B cell (primary cell): ENCODE results near the gene EPB41L5. TPM values are rescaled to one million over a fixed set of nuclear protein-coding genes. Genes with fewer than 3 reads are reported as not detected.

ENCODE experiments used
- ATAC-seq: fragments of 200-7000 bp; cut with Tn5 transposase; one replicate; pipeline ENCODE4 v1.10.0; 2021; ENCODE audit warnings: low read depth, mild to moderate bottlenecking, moderate number of reproducible peaks, moderate library complexity
- CTCF ChIA-PET: fragments of 350-600 bp; sonication (Branson Sonifier 250); formaldehyde crosslinking; loops from one replicate; lab custom pipeline; 2021; ENCODE audit warnings: antibody characterized with exemption, inconsistent platforms; lab: Charles Lee
- POLR2A ChIA-PET: fragments of 350-600 bp; sonication (Branson Sonifier 250); formaldehyde crosslinking; loops from one replicate; lab custom pipeline; 2021; ENCODE audit warnings: antibody characterized with exemption; lab: Charles Lee
- DNase-seq: peaks from one replicate; pipeline ENCODE4 v3.0.0; 2013
- H2AFZ ChIP-seq: 2 replicates; pipeline ENCODE4 v1.6.1; 2012; ENCODE audit warnings: mild to moderate bottlenecking, low read depth, low read length; ENCODE audit not compliant: insufficient read depth, poor library complexity, severe bottlenecking
- H3K27ac ChIP-seq, 2 donors: 1 replicate in 1 of 2; 2 replicates in 1 of 2; pipeline ENCODE4 v1.5.1; 2012 to 2013; ENCODE audit warnings: low read length in 2 of 2, mild to moderate bottlenecking in 2 of 2, moderate library complexity in 1 of 2
- H3K27me3 ChIP-seq, 4 experiments: fragments of 200-600 bp in 1 of 4; sonication (generic) in 1 of 4; replicated peaks in 1 of 4; 1 replicate in 2 of 4; 2 replicates in 2 of 4; pipeline versions ENCODE4 v1.6.1 to v1.7.0; 2013 to 2016; ENCODE audit warnings: low read length in 3 of 4, mild to moderate bottlenecking in 2 of 4, mixed read lengths in 1 of 4, moderate library complexity in 1 of 4; ENCODE audit not compliant: insufficient read depth in 4 of 4, control insufficient read depth in 3 of 4; ENCODE audit errors: control extremely low read depth in 1 of 4
- H3K36me3 ChIP-seq, 2 experiments: replicated peaks in 1 of 2; 1 replicate in 1 of 2; 2 replicates in 1 of 2; pipeline versions ENCODE4 v1.6.1 to v1.7.1; 2013; ENCODE audit warnings: low read length in 1 of 2; ENCODE audit not compliant: insufficient read depth in 2 of 2, control insufficient read depth in 1 of 2; ENCODE audit errors: control extremely low read depth in 1 of 2, extremely low read depth in 1 of 2
- H3K4me1 ChIP-seq, 2 donors: fragments of 200-600 bp in 1 of 2; sonication (generic) in 1 of 2; 1 replicate in 1 of 2; 2 replicates in 1 of 2; pipeline versions ENCODE4 v1.5.1 to v1.6.1; 2013 to 2017; ENCODE audit warnings: low read length in 2 of 2; ENCODE audit not compliant: control insufficient read depth in 2 of 2, insufficient read depth in 2 of 2
- H3K4me2 ChIP-seq: replicated peaks from 2 replicates; pipeline ENCODE3; 2012; ENCODE audit warnings: mild to moderate bottlenecking, low read depth, low read length; ENCODE audit not compliant: poor library complexity, severe bottlenecking
- H3K4me3 ChIP-seq, 5 experiments: fragments of 200-600 bp in 1 of 5; sonication (generic) in 1 of 5; 1 replicate in 3 of 5; 2 replicates in 2 of 5; pipeline versions ENCODE4 v1.5.1 to v1.7.0; 2011 to 2016; ENCODE audit warnings: low read length in 4 of 5, mild to moderate bottlenecking in 4 of 5, low read depth in 2 of 5, control low read depth in 1 of 5, moderate library complexity in 1 of 5; ENCODE audit not compliant: insufficient read depth in 1 of 5; ENCODE audit errors: control extremely low read depth in 1 of 5, extremely low read depth in 1 of 5
- H3K79me2 ChIP-seq: fragments of 200-600 bp; sonication (generic); one replicate; pipeline ENCODE4 v1.6.0; 2016; ENCODE audit warnings: low read length; ENCODE audit not compliant: control insufficient read depth, insufficient read depth
- H3K9ac ChIP-seq: fragments of 200-600 bp; sonication (generic); 2 replicates; pipeline ENCODE4 v1.6.1; 2017; ENCODE audit warnings: mild to moderate bottlenecking, low read length, moderate library complexity
- H3K9me3 ChIP-seq, 3 donors: one replicate each; pipeline versions ENCODE4 v1.6.1 to v1.7.1; 2013; ENCODE audit warnings: low read length in 2 of 3; ENCODE audit not compliant: control insufficient read depth in 2 of 3, insufficient read depth in 1 of 3; ENCODE audit errors: control extremely low read depth in 1 of 3
- H4K20me1 ChIP-seq: 2 replicates; pipeline ENCODE4 v1.6.0; 2012; ENCODE audit warnings: mild to moderate bottlenecking, low read length; ENCODE audit not compliant: insufficient read depth, control insufficient read depth, poor library complexity, severe bottlenecking
- H3K27ac Mint-ChIP-seq: one replicate; pipeline ENCODE4 v1.8.0; 2021; ENCODE audit warnings: mixed read lengths
- H3K27me3 Mint-ChIP-seq: one replicate; pipeline ENCODE4 v1.8.0; 2021; ENCODE audit warnings: mixed read lengths
- H3K4me1 Mint-ChIP-seq: one replicate; pipeline ENCODE4 v1.8.0; 2021; ENCODE audit warnings: mixed read lengths
- H3K4me3 Mint-ChIP-seq: one replicate; pipeline ENCODE4 v1.8.0; 2021; ENCODE audit warnings: mixed read lengths
- H3K9me3 Mint-ChIP-seq: one replicate; pipeline ENCODE4 v1.8.0; 2022; ENCODE audit warnings: mixed read lengths; ENCODE audit not compliant: insufficient read depth
- EZH2 ChIP-seq: IDR thresholded peaks from 2 replicates; pipeline ENCODE4 v1.6.1; 2012; ENCODE audit warnings: borderline replicate concordance, low read depth, mild to moderate bottlenecking, moderate library complexity, low read length; ENCODE audit not compliant: insufficient read depth, poor library complexity, severe bottlenecking
- WGBS: methylation state at CpG from one replicate; pipeline ENCODE4 v1.1.5; 2013; ENCODE audit warnings: missing lambda C conversion rate; ENCODE audit not compliant: insufficient coverage; 5-methylcytosine and 5-hydroxymethylcytosine counted together
- intact Hi-C: fragments of 100-400 bp; cut with micrococcal nuclease; formaldehyde crosslinking; loops from one replicate; pipeline ENCODE4 v1.10.0; 2022
- polyA plus RNA-seq: library from polyadenylated mRNA; depleted of rRNA; stranded (reverse); fragments of >200 nt; gene quantifications from 2 replicates; pipeline ENCODE4 v1.2.3, GENCODE V29; 2012
- total RNA-seq, 2 donors: library from RNA; stranded (reverse); fragments of 120-200 nt in 1 of 2; gene quantifications; 1 replicate in 1 of 2; 2 replicates in 1 of 2; pipeline versions ENCODE4 v1.2.3 to v1.2.4, GENCODE V29; 2013 to 2022
- TF ChIP-seq, protein P1 (sequence below): fragments of 200-600 bp; IDR thresholded peaks from one replicate; pipeline ENCODE4 v1.8.0; 2022; ENCODE audit warnings: antibody characterized with exemption, mild to moderate bottlenecking

EPB41L5 gene
- total and polyA plus RNA-seq, 2 donors (not counting 1 experiment from before 2014, with no cell fraction given): 3.9 to 14.0 TPM

DNA sequence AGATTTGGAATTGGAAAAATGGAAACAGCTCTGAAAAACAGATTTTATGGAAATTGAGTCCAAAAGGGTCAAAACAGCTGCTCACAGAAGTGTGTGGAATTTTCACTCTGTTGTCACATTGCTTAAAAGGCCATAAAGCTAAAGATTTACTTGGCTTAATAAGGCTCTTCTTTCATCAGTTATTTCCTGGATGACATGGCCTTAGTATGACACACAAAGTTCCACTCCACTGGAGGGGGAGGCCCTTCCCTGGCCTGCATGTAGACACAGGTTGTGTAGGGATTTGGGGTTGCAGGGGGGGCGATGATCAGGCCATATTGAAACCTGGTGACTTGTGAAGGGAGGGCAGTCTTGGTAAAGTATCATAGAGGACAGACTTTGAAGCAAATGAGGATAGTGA, 176.3 kb downstream of the EPB41L5 start:
- 60% methylated on average over 1 of the region's 1 CpG for WGBS
- CTCF ChIA-PET: interaction anchor here (0.7 kb wide), 1 partner anchor 415 kb away, joined by 3 read pairs; no protein-coding TSS in a partner anchor

DNA sequence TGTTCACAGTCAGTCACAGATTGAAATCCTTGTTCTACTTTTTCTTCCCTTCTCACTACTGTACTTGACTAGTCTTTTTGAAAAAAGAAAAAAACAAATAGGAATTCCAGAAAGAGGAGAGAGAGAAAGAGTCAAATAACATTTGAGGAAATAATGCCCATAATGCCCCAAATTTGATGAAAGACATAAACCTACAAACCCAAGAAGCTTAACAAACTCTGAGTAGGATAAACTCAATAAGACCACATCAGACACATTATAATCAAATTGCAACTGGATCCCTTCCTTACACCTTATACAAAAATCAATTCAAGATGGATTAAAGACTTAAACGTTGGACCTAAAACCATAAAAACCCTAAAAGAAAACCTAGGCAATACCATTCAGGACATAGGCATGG, 179.4 kb downstream of the EPB41L5 start:
- Histone ChIP-seq H3K27me3 (no peaks in the 10 kb centered on the region), H3K36me3 (no peaks in the 10 kb centered on the region), H3K4me2 (no peak overlapping the region), H3K9ac (no peak overlapping the region), H3K4me3 (no peak overlapping the region), H2AFZ (no peak overlapping the region), H3K79me2 (no peaks in the 10 kb centered on the region), H3K4me1 (no peaks in the 10 kb centered on the region), H3K9me3 (peaks cover 4 to 8% (median 5%) of the 10 kb centered on the region in 3 donors), H3K27ac (no peak overlapping the region), H4K20me1 (no peaks in the 10 kb centered on the region)
- ATAC-seq: no peak
- Mint-ChIP-seq H3K4me1 (no peaks in the 10 kb centered on the region), H3K27me3 (no peaks in the 10 kb centered on the region), H3K27ac (no peak overlapping the region), H3K4me3 (no peak overlapping the region), H3K9me3 (no peaks in the 10 kb centered on the region)
- TF ChIP-seq, protein P1, sequence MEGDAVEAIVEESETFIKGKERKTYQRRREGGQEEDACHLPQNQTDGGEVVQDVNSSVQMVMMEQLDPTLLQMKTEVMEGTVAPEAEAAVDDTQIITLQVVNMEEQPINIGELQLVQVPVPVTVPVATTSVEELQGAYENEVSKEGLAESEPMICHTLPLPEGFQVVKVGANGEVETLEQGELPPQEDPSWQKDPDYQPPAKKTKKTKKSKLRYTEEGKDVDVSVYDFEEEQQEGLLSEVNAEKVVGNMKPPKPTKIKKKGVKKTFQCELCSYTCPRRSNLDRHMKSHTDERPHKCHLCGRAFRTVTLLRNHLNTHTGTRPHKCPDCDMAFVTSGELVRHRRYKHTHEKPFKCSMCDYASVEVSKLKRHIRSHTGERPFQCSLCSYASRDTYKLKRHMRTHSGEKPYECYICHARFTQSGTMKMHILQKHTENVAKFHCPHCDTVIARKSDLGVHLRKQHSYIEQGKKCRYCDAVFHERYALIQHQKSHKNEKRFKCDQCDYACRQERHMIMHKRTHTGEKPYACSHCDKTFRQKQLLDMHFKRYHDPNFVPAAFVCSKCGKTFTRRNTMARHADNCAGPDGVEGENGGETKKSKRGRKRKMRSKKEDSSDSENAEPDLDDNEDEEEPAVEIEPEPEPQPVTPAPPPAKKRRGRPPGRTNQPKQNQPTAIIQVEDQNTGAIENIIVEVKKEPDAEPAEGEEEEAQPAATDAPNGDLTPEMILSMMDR: no peak
- no peak for TF ChIP-seq EZH2
- intact Hi-C loops: no loop called here
- WGBS: no CpG with 5 or more reads among the region's 1 CpG
- ChIA-PET CTCF (interaction anchor here (1.2 kb wide), 1 partner anchor 15 kb away, joined by 3 read pairs; no protein-coding TSS in a partner anchor), POLR2A (no interaction called here)
- no peak for DNase-seq

More for the DNA sequence above, 176.3 kb downstream of the EPB41L5 start:
- H3K4me3 ChIP-seq: no peak overlapping the region
- no peaks in the 10 kb centered on the region for H3K27me3 ChIP-seq
- H3K79me2 ChIP-seq: no peaks in the 10 kb centered on the region
- no peak overlapping the region for H2AFZ ChIP-seq
- ATAC-seq: no peak
- no peaks in the 10 kb centered on the region for H4K20me1 ChIP-seq
- no peaks in the 10 kb centered on the region for H3K9me3 Mint-ChIP-seq
- no peak overlapping the region for H3K9ac ChIP-seq
- H3K36me3 ChIP-seq: no peaks in the 10 kb centered on the region
- H3K4me3 Mint-ChIP-seq: no peak overlapping the region
- TF ChIP-seq EZH2: no peak
- TF ChIP-seq, protein P1: no peak
- H3K27me3 Mint-ChIP-seq: no peaks in the 10 kb centered on the region
- H3K27ac ChIP-seq: no peak overlapping the region
- intact Hi-C loops: no loop called here
- peaks cover 0 to 6% (median 4%) of the 10 kb centered on the region in 3 donors for H3K9me3 ChIP-seq
- H3K27ac Mint-ChIP-seq: no peak overlapping the region
- no peaks in the 10 kb centered on the region for H3K4me1 ChIP-seq
- no peak overlapping the region for H3K4me2 ChIP-seq
- POLR2A ChIA-PET: no interaction called here
- H3K4me1 Mint-ChIP-seq: no peaks in the 10 kb centered on the region
- DNase-seq: no peak
